Putamen (tissue), 1 donor: ENCODE data around the gene CHTOP.
"Not testable (repeated sequence)": the region's sequence is repeated elsewhere in the genome, so short reads cannot be mapped to it uniquely, and the experiment has no call there.

ENCODE experiments used
- DNase-seq: peaks from one replicate; pipeline ENCODE4 v3.0.0-alpha.2; 2016; ENCODE audit warnings: low spot score

The CHTOP gene

GRCh38 chr1:153659175-153659534 lies 25.3 kb downstream of the CHTOP start:
- no peak for DNase-seq

- no peak for DNase-seq
Measured at GRCh38 chr1:153659656-153660055, 25.8 kb downstream of the CHTOP start.

GRCh38 chr1:153661111-153661708 lies 27.3 kb downstream of the CHTOP start:
- DNase-seq, result no peak

- DNase-seq, result no peak
Measured at GRCh38 chr1:153662269-153662668, 28.4 kb downstream of the CHTOP start.

GRCh38 chr1:153663211-153663610 lies 29.3 kb downstream of the CHTOP start:
- no peak for DNase-seq

GRCh38 chr1:153667439-153667838 lies 33.6 kb downstream of the CHTOP start:
- DNase-seq, result no peak

GRCh38 chr1:153668672-153669071 lies 34.8 kb downstream of the CHTOP start:
- not testable (repeated sequence) for DNase-seq

GRCh38 chr1:153669606-153670005 lies 35.7 kb downstream of the CHTOP start:
- DNase-seq, result no peak

GRCh38 chr1:153670257-153670858 lies 36.5 kb downstream of the CHTOP start:
- no peak for DNase-seq

- peak; percentile 99 for DNase-seq
Measured at GRCh38 chr1:153670859-153671627, 37.2 kb downstream of the CHTOP start, which contains the start of gene ILF2. Gene ILF2 (minus strand): TSS chr1:153670993. CDS start chr1:153670922, 71 bp downstream.

- peak; percentile 41 for DNase-seq
Measured at GRCh38 chr1:153671628-153672353, 37.9 kb downstream of the CHTOP start.

- DNase-seq, result no peak
Measured at GRCh38 chr1:153673511-153673910, 39.6 kb downstream of the CHTOP start.

GRCh38 chr1:153677718-153678518 lies 44.1 kb downstream of the CHTOP start:
- DNase-seq, result no peak

- DNase-seq, result no peak
Measured at GRCh38 chr1:153678519-153679336, 44.9 kb downstream of the CHTOP start, which contains the start of gene NPR1. Gene NPR1 (plus strand): TSS chr1:153678688. CDS start chr1:153679109, 421 bp downstream.

GRCh38 chr1:153679337-153680119 lies 45.7 kb downstream of the CHTOP start:
- DNase-seq, result no peak

- no peak for DNase-seq
Measured at GRCh38 chr1:153680120-153680403, 46.2 kb downstream of the CHTOP start.

GRCh38 chr1:153682730-153683129 lies 48.9 kb downstream of the CHTOP start:
- no peak for DNase-seq

- DNase-seq, result no peak
Measured at GRCh38 chr1:153683854-153684253, 50.0 kb downstream of the CHTOP start.

GRCh38 chr1:153684892-153685291 lies 51.0 kb downstream of the CHTOP start:
- no peak for DNase-seq
